Activated B cell treated with CpG ODN at 0.5 μM for 24 hours (primary cell): Measurements from ENCODE around the gene SLC35G6. TPM values are rescaled to one million over a fixed set of nuclear protein-coding genes. Genes with fewer than 3 reads are reported as not detected.
A peak's percentile ranks its signal among the peaks of the same experiment; 100 is the strongest.

Experiments
- ATAC-seq: fragments of 200-7000 bp; cut with Tn5 transposase; one replicate; pipeline ENCODE4 v1.10.0; 2021; ENCODE audit warnings: low read depth, mild to moderate bottlenecking, moderate library complexity
- CTCF ChIA-PET: fragments of 350-600 bp; sonication (Branson Sonifier 250); formaldehyde crosslinking; loops from one replicate; lab custom pipeline; 2021; ENCODE audit warnings: antibody characterized with exemption; lab: Charles Lee
- POLR2A ChIA-PET: fragments of 350-600 bp; sonication (Branson Sonifier 250); formaldehyde crosslinking; loops from one replicate; lab custom pipeline; 2021; ENCODE audit warnings: antibody characterized with exemption; lab: Charles Lee
- DNase-seq: peaks from one replicate; pipeline ENCODE4 v3.0.0; 2022
- H3K27ac Mint-ChIP-seq: one replicate; pipeline ENCODE4 v1.8.0; 2020; ENCODE audit warnings: mixed read lengths
- H3K27me3 Mint-ChIP-seq: one replicate; pipeline ENCODE4 v1.8.0; 2021; ENCODE audit warnings: mixed read lengths
- H3K36me3 Mint-ChIP-seq: one replicate; pipeline ENCODE4 v1.8.0; 2021; ENCODE audit warnings: low read depth, mixed read lengths
- H3K4me1 Mint-ChIP-seq: one replicate; pipeline ENCODE4 v1.8.0; 2021; ENCODE audit warnings: mixed read lengths
- H3K4me3 Mint-ChIP-seq: one replicate; pipeline ENCODE4 v1.8.0; 2020; ENCODE audit warnings: mild to moderate bottlenecking, mixed read lengths
- H3K9me3 Mint-ChIP-seq: one replicate; pipeline ENCODE4 v1.8.0; 2020; ENCODE audit warnings: mixed read lengths
- intact Hi-C: fragments of 100-400 bp; cut with micrococcal nuclease; formaldehyde crosslinking; loops from one replicate; pipeline ENCODE4 v1.15.1; 2024
- total RNA-seq: library from RNA; stranded (reverse); gene quantifications from 2 replicates; pipeline ENCODE4 v1.2.3, GENCODE V29; 2022
- TF ChIP-seq, protein P1 (sequence below): fragments of 200-600 bp; IDR thresholded peaks from one replicate; pipeline ENCODE4 v1.8.0; 2022; ENCODE audit warnings: antibody characterized with exemption, mild to moderate bottlenecking

Gene SLC35G6
- total RNA-seq, 1 donor from 2014 or later, result not detected

DNA sequence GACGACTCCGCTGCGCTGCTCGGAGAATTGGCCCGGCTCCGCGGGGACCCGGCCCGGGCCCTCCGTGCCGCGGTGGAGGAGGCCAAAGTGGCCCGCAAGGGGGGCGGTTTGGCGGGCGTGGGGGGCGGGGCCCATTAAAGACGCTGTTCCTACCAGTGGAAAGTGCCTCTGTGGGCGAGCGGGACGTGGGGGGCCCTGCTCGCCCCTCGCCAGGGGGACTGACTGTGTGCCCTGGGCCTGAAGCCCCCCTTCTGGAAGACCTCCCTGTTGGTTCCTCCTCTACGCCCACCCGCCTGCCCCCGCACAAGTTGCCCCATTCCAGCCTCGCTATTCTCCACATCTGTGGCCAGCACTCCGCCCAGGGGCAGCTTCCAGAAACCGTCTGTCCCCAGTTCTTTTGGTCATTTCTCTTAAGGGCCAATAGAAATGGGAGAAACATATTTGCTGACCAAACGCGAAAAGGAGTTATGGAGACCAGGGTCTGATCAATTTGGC is 43.8 kb upstream of the SLC35G6 start:
- Mint-ChIP-seq H3K27ac (no peak overlapping the region), H3K4me1 (peaks cover 52% of the 10 kb centered on the region), H3K4me3 (peak overlapping the region; percentile 58), H3K36me3 (peaks cover 4% of the 10 kb centered on the region), H3K27me3 (peaks cover 26% of the 10 kb centered on the region), H3K9me3 (no peaks in the 10 kb centered on the region)
- intact Hi-C loops, result loop anchor here (1.0 to 5.0 kb wide), 3 partner anchors 81 to 390 kb away; no protein-coding TSS in a partner anchor
- ChIA-PET CTCF (interaction anchor here (0.8 to 3.0 kb wide), 26 partner anchors 8 to 392 kb away, joined by 3 to 31 read pairs (median 6); partner anchors contain the start of genes CHRNB1, SENP3, SLC2A4 and SOX15), POLR2A (interaction anchor here (1.2 to 3.9 kb wide), 14 partner anchors 8 to 249 kb away, joined by 3 to 87 read pairs (median 14); partner anchors contain the start of genes ACAP1, MPDU1, POLR2A and SENP3)
- ATAC-seq (no peak), DNase-seq (no peak)
- TF ChIP-seq, protein P1, sequence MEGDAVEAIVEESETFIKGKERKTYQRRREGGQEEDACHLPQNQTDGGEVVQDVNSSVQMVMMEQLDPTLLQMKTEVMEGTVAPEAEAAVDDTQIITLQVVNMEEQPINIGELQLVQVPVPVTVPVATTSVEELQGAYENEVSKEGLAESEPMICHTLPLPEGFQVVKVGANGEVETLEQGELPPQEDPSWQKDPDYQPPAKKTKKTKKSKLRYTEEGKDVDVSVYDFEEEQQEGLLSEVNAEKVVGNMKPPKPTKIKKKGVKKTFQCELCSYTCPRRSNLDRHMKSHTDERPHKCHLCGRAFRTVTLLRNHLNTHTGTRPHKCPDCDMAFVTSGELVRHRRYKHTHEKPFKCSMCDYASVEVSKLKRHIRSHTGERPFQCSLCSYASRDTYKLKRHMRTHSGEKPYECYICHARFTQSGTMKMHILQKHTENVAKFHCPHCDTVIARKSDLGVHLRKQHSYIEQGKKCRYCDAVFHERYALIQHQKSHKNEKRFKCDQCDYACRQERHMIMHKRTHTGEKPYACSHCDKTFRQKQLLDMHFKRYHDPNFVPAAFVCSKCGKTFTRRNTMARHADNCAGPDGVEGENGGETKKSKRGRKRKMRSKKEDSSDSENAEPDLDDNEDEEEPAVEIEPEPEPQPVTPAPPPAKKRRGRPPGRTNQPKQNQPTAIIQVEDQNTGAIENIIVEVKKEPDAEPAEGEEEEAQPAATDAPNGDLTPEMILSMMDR, result no peak

DNA sequence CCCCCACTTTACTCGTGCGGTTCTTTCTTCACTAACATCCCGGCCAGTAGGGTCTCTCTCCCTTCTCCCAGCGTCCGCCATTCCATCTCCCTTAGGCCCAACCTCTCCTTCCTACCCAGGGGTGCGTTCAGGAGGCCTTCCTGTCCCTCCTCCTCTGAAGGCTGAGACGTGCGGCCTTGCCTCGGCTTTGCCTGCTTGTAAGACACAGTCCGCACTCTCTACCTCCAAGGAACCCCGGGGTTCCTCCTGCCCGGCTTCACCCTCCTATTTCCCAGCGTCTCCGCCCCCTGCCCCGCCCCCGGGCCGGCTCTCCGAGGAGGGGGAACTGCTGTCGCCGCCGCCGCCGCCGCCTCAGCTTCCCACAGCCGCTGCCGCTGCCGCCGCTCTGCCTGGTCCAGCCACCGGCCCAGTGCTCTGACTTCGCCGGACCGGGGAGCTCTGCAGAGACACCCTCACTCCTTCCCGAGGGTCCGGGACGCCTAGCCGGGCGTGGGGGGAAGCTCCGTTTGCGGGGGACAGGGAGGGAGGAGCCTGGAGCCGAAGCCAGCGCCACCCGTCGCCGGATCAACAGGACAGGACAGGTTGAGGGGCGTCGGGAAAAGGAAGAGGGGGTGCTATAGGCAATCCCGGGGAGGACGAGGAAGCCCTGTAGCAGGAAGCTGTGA is 43.2 kb upstream of the SLC35G6 start:
- H3K36me3 Mint-ChIP-seq, result peaks cover 4% of the 10 kb centered on the region
- intact Hi-C loops, result loop anchor here (1.0 to 5.0 kb wide), 3 partner anchors 82 to 391 kb away; no protein-coding TSS in a partner anchor
- POLR2A ChIA-PET, result interaction anchor here (0.7 to 3.9 kb wide), 9 partner anchors 9 to 249 kb away, joined by 3 to 45 read pairs (median 6); partner anchors contain the start of genes MPDU1, NEURL4, POLR2A and SLC35G6
- H3K27ac Mint-ChIP-seq, result no peak overlapping the region
- ATAC-seq (no peak), DNase-seq (peak; percentile 64)
- H3K27me3 Mint-ChIP-seq, result peaks cover 31% of the 10 kb centered on the region
- peak overlapping the region; percentile 58 for H3K4me3 Mint-ChIP-seq
- peaks cover 52% of the 10 kb centered on the region for H3K4me1 Mint-ChIP-seq
- H3K9me3 Mint-ChIP-seq, result no peaks in the 10 kb centered on the region
- CTCF ChIA-PET, result interaction anchor here (1.2 to 2.7 kb wide), 3 partner anchors 42 to 56 kb away, joined by 3 to 10 read pairs (median 7); partner anchors contain the start of gene ZBTB4
- TF ChIP-seq, protein P1, result no peak

DNA sequence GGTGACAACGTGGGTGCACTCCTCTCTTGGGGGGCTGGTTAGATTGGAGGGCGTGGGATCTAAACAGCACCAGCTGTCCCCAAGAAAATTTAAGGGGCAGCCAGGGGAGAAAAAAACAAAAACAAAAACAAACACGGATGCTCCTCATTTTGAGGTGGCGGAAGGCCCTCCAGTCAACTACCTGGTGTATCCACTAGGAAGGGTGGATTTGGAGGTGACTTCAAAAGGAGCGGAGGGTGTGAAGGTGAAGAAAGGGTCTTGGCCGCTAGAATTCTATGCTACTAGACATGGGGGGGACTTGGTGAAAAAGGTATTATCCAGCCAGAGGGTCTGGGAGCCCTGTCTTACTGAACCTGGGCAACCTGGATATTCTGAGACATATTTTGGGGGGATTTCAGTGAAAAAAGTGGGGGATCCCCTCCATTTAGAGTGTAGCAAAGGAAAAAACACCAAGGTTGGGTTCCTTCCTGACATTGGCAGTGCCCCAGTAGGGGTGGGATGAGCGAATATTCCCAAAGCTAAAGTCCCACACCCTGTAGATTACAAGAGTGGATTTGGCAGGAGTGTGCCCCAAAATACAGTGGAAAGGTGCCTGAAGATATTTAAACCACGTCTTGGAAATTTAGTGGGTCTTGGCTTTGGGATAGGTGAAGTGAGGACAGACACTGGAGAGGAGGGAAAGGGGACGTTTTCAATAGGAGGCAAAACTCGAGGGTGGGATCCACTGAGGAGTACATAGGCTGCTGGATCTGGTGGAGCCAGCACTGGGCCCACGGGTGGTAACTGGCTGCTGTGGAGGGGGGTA is 42.4 kb upstream of the SLC35G6 start:
- H3K4me3 Mint-ChIP-seq, result peak overlapping the region; percentile 58
- TF ChIP-seq, protein P1, result no peak
- no peaks in the 10 kb centered on the region for H3K9me3 Mint-ChIP-seq
- peaks cover 4% of the 10 kb centered on the region for H3K36me3 Mint-ChIP-seq
- H3K27me3 Mint-ChIP-seq, result peaks cover 39% of the 10 kb centered on the region
- no peak overlapping the region for H3K27ac Mint-ChIP-seq
- H3K4me1 Mint-ChIP-seq, result peaks cover 52% of the 10 kb centered on the region
- DNase-seq, result no peak
- no peak for ATAC-seq
- intact Hi-C loops, result loop anchor here (5.0 kb wide), 2 partner anchors 227 to 392 kb away; no protein-coding TSS in a partner anchor
- ChIA-PET POLR2A (interaction anchor here (0.7 to 3.9 kb wide), 9 partner anchors 16 to 145 kb away, joined by 3 to 42 read pairs (median 6); partner anchors contain the start of genes MPDU1, NEURL4, POLR2A and SLC35G6), CTCF (interaction anchor here (1.1 kb wide), 1 partner anchor 83 kb away, joined by 3 read pairs; no protein-coding TSS in a partner anchor)

DNA sequence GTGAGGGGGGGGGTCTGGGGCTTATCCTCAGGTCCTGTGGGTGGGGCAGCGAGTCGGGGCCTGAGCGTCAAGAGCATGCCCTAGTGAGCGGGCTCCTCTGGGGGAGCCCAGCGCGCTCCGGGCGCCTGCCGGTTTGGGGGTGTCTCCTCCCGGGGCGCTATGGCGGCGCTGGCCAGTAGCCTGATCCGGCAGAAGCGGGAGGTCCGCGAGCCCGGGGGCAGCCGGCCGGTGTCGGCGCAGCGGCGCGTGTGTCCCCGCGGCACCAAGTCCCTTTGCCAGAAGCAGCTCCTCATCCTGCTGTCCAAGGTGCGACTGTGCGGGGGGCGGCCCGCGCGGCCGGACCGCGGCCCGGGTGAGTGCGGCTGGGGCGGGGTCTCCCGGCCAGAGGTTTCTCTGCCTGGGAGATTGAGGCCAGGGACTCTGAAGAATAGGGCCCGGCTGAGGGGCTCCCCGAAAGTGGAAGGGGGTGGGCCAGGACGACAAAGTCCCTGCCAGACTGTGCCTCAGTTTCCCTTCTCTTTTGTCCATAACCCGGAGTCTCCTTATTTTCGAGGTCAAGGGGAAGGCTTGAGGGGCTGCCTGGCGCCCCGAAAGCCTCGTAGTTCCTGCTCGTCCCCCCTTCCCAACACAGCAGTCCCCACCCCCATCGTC is 41.7 kb upstream of the SLC35G6 start, which contains the start of gene FGF11:
TSS of gene FGF11 (plus strand) at position 51 of the 651 bp plus-strand sequence. CDS start at position 160, 109 bp downstream.
- intact Hi-C loops, result loop anchor here (5.0 kb wide), 2 partner anchors 227 to 392 kb away; no protein-coding TSS in a partner anchor
- CTCF ChIA-PET, result interaction anchor here (1.1 kb wide), 1 partner anchor 84 kb away, joined by 3 read pairs; no protein-coding TSS in a partner anchor
- DNase-seq (peak; percentile 28), ATAC-seq (no peak)
- Mint-ChIP-seq H3K27ac (no peak within 1 kb of the TSS), H3K4me1 (peaks cover 56% of the 10 kb centered on the region), H3K27me3 (peaks cover 44% of the 10 kb centered on the region), H3K36me3 (peaks cover 4% of the 10 kb centered on the region), H3K9me3 (no peaks in the 10 kb centered on the region), H3K4me3 (peak within 1 kb of the TSS; percentile 75)
- POLR2A ChIA-PET, result interaction anchor here (0.7 to 3.3 kb wide), 7 partner anchors 35 to 124 kb away, joined by 3 to 30 read pairs (median 4); partner anchors contain the start of genes POLR2A, TMEM256 and TMEM95
- TF ChIP-seq, protein P1, result no peak
